WTC11 (cell line): Measurements from ENCODE around the gene S100A7.

ENCODE experiments used
- CTCF ChIP-seq: fragments of 200-600 bp; IDR thresholded peaks from 2 replicates; pipeline ENCODE4 v1.8.0; 2022; ENCODE audit warnings: antibody characterized with exemption
- TF ChIP-seq, protein P1 (sequence below): sonication (generic); formaldehyde crosslinking; conservative IDR thresholded peaks from 2 replicates; pipeline ENCODE4 v1.8.1; 2023; ENCODE audit warnings: mild to moderate bottlenecking, low read depth, missing genetic modification reagents, moderate library complexity
- TF ChIP-seq, protein P2 (sequence below): sonication (generic); formaldehyde crosslinking; IDR thresholded peaks from 2 replicates; pipeline ENCODE4 v1.8.1; 2022; ENCODE audit warnings: low read depth, mild to moderate bottlenecking, moderate library complexity, missing genetic modification reagents, borderline replicate concordance

DNA sequence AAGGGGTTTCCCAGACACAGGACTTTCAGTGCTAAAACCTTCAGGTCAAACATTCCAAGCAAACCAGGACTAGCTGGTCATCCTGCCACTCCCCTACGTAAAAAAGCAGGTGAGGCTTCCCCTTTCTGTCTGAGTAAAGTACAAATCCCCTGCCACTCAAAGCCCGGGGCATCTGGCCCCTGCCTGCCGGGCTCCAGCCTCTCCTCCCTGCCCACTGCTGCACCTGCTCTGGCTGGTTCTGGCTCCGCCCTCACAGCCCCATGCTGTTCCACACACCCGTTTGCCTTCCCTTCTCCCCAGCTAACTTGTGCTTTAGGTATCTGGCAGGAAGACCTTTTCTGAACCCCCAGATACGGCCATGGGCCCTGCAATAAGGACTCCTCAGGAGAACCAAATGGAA lies 23.3 kb upstream of the S100A7 start:
- no peak for TF ChIP-seq CTCF
- TF ChIP-seq, protein P1, sequence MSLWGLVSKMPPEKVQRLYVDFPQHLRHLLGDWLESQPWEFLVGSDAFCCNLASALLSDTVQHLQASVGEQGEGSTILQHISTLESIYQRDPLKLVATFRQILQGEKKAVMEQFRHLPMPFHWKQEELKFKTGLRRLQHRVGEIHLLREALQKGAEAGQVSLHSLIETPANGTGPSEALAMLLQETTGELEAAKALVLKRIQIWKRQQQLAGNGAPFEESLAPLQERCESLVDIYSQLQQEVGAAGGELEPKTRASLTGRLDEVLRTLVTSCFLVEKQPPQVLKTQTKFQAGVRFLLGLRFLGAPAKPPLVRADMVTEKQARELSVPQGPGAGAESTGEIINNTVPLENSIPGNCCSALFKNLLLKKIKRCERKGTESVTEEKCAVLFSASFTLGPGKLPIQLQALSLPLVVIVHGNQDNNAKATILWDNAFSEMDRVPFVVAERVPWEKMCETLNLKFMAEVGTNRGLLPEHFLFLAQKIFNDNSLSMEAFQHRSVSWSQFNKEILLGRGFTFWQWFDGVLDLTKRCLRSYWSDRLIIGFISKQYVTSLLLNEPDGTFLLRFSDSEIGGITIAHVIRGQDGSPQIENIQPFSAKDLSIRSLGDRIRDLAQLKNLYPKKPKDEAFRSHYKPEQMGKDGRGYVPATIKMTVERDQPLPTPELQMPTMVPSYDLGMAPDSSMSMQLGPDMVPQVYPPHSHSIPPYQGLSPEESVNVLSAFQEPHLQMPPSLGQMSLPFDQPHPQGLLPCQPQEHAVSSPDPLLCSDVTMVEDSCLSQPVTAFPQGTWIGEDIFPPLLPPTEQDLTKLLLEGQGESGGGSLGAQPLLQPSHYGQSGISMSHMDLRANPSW (CRISPR knock-in tag) = no peak
- TF ChIP-seq, protein P2, sequence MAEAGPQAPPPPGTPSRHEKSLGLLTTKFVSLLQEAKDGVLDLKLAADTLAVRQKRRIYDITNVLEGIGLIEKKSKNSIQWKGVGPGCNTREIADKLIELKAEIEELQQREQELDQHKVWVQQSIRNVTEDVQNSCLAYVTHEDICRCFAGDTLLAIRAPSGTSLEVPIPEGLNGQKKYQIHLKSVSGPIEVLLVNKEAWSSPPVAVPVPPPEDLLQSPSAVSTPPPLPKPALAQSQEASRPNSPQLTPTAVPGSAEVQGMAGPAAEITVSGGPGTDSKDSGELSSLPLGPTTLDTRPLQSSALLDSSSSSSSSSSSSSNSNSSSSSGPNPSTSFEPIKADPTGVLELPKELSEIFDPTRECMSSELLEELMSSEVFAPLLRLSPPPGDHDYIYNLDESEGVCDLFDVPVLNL = no peak
